ENCODE data around the gene YPEL2. TPM values are rescaled to one million over a fixed set of nuclear protein-coding genes. Genes with fewer than 3 reads are reported as not detected.

Gene YPEL2
- total RNA-seq, 4 donors from 2014 or later, result 35.5 to 47.1 (median 40.6) TPM

DNA sequence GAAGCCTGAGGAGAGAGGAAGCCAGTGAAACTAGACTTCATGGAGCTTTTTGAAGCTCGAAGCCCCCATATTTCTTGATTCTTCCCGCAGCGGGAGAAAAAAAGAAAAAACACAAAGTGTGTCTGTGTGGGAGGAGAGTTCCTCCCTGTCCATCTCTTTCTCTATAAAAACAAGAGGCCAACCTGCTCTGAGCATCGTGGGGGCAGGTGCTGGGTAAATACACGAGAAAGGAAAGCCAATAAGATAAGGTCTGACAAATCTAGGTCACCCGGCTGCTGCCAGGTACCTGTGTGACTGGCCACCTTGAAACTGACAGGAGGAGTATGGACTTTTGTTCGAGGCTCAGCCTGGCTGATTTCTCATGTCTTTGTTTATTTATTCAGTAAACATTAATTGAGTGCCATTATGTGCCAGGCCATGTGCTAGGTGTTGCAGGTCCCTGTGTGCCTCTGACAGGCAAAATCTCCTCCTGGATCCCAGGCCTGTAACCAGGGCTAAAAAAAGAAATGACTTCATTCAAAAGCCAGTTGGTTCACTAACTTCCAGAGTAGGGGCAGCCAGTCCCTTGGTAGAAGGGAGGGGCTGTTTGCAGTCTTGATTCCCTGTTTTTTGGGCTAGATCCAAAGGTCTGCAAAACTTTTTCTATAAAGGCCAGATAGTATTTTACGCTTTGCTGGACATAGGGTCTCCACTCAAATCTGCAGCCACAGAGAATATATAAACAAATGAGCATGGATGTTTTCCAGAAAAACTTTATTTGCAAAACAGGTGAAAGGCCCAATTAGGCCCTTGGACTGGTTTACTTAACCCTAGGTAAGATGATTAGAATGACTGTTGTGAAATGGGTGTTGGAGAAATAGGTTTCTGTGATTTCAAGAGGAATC, 35.6 kb downstream of the YPEL2 start:
- Histone ChIP-seq H3K4me3 (no peak overlapping the region), H3K9me3 (no peaks in the 10 kb centered on the region), H3K27me3 (no peaks in the 10 kb centered on the region), H3K36me3 (no peaks in the 10 kb centered on the region), H3K4me1 (peaks cover 52 to 100% (median 83%) of the 10 kb centered on the region in 3 donors), H3K27ac (peak overlapping the region; percentile 85 to 95 (median 90))
- 10 to 23% methylated on average over 3 to 7 of the region's 8 CpGs for WGBS, 2 donors (ENCODE audit: low coverage in 1 of 2)
- no peak for TF ChIP-seq EP300 (IDR thresholded peaks at IDR 0.05)
- TF ChIP-seq, protein P1, sequence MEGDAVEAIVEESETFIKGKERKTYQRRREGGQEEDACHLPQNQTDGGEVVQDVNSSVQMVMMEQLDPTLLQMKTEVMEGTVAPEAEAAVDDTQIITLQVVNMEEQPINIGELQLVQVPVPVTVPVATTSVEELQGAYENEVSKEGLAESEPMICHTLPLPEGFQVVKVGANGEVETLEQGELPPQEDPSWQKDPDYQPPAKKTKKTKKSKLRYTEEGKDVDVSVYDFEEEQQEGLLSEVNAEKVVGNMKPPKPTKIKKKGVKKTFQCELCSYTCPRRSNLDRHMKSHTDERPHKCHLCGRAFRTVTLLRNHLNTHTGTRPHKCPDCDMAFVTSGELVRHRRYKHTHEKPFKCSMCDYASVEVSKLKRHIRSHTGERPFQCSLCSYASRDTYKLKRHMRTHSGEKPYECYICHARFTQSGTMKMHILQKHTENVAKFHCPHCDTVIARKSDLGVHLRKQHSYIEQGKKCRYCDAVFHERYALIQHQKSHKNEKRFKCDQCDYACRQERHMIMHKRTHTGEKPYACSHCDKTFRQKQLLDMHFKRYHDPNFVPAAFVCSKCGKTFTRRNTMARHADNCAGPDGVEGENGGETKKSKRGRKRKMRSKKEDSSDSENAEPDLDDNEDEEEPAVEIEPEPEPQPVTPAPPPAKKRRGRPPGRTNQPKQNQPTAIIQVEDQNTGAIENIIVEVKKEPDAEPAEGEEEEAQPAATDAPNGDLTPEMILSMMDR (IDR thresholded peaks at IDR 0.05), result no peak
- peak; percentile 66 for TF ChIP-seq POLR2AphosphoS5 (IDR thresholded peaks at IDR 0.05)
- ATAC-seq, result peak; percentile 78

DNA sequence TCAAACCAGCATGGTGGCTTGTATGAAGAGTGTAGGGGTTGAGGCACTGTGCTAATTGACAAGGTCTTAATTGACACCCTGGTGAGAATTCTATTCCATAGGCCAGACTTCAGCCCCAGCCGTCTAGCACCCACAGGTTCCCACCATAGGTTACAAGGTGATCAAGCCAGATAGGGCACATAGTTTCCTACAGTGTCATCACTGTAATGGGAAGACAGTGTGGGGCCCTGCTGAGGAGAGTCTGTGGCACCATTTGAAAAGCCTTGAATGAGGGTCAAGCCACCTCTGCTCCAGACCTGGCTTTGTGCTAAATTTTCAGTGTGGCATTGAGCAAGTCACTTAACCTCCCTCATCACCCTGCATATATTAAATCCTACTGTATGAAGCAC, 36.2 kb downstream of the YPEL2 start:
- TF ChIP-seq POLR2AphosphoS5 (IDR thresholded peaks at IDR 0.05) (no peak), EP300 (IDR thresholded peaks at IDR 0.05) (no peak), POLR2A (IDR thresholded peaks at IDR 0.05) (no peak)
- TF ChIP-seq, protein P1 (IDR thresholded peaks at IDR 0.05), result no peak
- H3K4me1 ChIP-seq, result peaks cover 57 to 100% (median 83%) of the 10 kb centered on the region in 3 donors

GRCh38 chr17:59368218-59368857, 36.9 kb downstream of the YPEL2 start:
- TF ChIP-seq POLR2AphosphoS5 (IDR thresholded peaks at IDR 0.05) (no peak), POLR2A (IDR thresholded peaks at IDR 0.05) (no peak), EP300 (IDR thresholded peaks at IDR 0.05) (no peak)
- H3K27me3 ChIP-seq, result no peaks in the 10 kb centered on the region
- H3K4me3 ChIP-seq, result no peak overlapping the region
- no peaks in the 10 kb centered on the region for H3K9me3 ChIP-seq
- H3K36me3 ChIP-seq, result no peaks in the 10 kb centered on the region
- H3K4me1 ChIP-seq, result peaks cover 61 to 100% (median 86%) of the 10 kb centered on the region in 3 donors
- ATAC-seq, result no peak
- 63 to 73% methylated on average over 4 to 5 of the region's 7 CpGs for WGBS, 2 donors (ENCODE audit: low coverage in 1 of 2)
- H3K27ac ChIP-seq, result peak overlapping the region; percentile 89 to 99 (median 92)

More for the DNA sequence above, 36.2 kb downstream of the YPEL2 start:
- Histone ChIP-seq H3K36me3 (no peaks in the 10 kb centered on the region), H3K27me3 (no peaks in the 10 kb centered on the region), H3K4me3 (no peak overlapping the region), H3K9me3 (no peaks in the 10 kb centered on the region), H3K27ac (peak overlapping the region; percentile 85 to 95 (median 90))
- WGBS, 2 donors (ENCODE audit: low coverage in 1 of 2), result 54 to 67% methylated on average over 1 of the region's 1 CpG
- ATAC-seq, result no peak

DNA sequence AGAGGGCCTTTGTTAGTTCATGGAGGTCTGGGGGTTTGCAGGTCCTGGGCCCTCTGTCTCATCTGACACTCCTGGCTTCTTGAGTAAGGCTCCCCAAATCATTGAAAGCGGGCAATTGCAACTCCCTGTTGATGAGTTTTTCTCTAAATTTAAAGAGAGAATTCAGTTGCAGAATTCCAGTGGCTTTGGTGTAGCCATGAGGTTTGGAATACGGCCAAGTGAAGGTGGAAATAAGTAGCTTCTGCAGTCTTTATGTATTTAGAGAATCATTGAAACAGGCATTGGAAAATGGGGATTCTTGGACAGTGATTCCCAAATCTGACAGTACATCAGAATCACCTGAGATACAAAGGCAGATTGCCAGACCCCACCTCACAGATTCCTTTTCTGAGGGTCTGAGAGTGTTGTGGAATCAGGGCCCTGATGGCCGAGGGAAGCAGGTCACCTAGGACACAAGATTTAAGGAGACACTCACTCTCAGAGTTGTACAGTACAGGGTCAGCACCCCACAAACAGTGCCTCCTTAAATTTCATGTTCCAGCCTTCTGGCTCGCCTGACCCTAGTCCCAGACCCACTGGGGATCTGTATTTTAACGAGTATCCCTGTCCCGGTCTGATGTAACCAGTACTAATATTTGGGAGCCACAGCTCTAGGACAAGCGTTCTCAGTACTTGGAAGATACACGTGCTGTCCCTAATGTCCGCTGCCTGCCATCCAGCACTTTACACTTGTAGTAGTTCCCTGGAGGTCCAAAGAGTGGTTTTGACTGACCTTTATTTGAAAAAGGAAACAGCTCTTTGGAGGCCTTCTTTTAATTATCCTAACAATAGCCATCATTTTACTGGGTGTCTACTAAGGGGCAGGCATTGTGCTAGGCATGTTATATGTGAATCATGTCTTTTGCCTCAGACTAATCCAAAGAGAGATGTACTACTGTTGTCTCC, 37.8 kb downstream of the YPEL2 start:
- 70 to 78% methylated on average over 2 to 9 of the region's 9 CpGs for WGBS, 2 donors (ENCODE audit: low coverage in 1 of 2)
- H3K27me3 ChIP-seq, result no peaks in the 10 kb centered on the region
- TF ChIP-seq POLR2AphosphoS5 (IDR thresholded peaks at IDR 0.05) (no peak), EP300 (IDR thresholded peaks at IDR 0.05) (no peak), POLR2A (IDR thresholded peaks at IDR 0.05) (no peak)
- TF ChIP-seq, protein P1 (IDR thresholded peaks at IDR 0.05), result no peak
- no peak for ATAC-seq
- no peaks in the 10 kb centered on the region for H3K9me3 ChIP-seq
- H3K4me1 ChIP-seq, result peaks cover 64 to 100% (median 95%) of the 10 kb centered on the region in 3 donors
- peak overlapping the region; percentile 89 to 99 (median 92) for H3K27ac ChIP-seq
- no peaks in the 10 kb centered on the region for H3K36me3 ChIP-seq
- H3K4me3 ChIP-seq, result no peak overlapping the region
